SK-N-MC (cell line): ENCODE results near the gene B3GNT3.
A peak's percentile ranks its signal among the peaks of the same experiment; 100 is the strongest.
"Not testable (repeated sequence)": the region's sequence is repeated elsewhere in the genome, so short reads cannot be mapped to it uniquely, and the experiment has no call there.

Experiments used
- DNase-seq: peaks from one replicate; pipeline ENCODE4 v3.0.0-alpha.2; 2011; ENCODE audit warnings: low read depth, low spot score
- H3K27ac ChIP-seq: fragments of 200-600 bp; sonication (generic); 2 replicates; pipeline ENCODE4 v1.5.1; 2016; ENCODE audit warnings: mixed run types
- H3K36me3 ChIP-seq: fragments of 200-600 bp; sonication (generic); 2 replicates; pipeline ENCODE4 v1.6.1; 2017; ENCODE audit warnings: antibody characterized with exemption, low read length, mixed read lengths; ENCODE audit not compliant: insufficient read depth
- H3K4me3 ChIP-seq: fragments of 200-600 bp; sonication (generic); 2 replicates; pipeline ENCODE4 v1.5.1; 2016
- H3K9ac ChIP-seq: fragments of 200-600 bp; sonication (generic); 2 replicates; pipeline ENCODE4 v1.8.0; 2017; ENCODE audit warnings: mixed run types, mixed read lengths; ENCODE audit not compliant: insufficient read length
- H3K9me3 ChIP-seq: fragments of 200-600 bp; sonication (generic); 2 replicates; pipeline ENCODE4 v1.6.1; 2017; ENCODE audit warnings: low read depth, mild to moderate bottlenecking, antibody characterized with exemption, low read length, moderate library complexity, mixed read lengths
- EZH2 ChIP-seq: fragments of 200-600 bp; sonication (generic); IDR thresholded peaks from one replicate; pipeline ENCODE4 v1.6.1; 2017; ENCODE audit warnings: antibody characterized with exemption
- FOXP2 ChIP-seq: optimal IDR thresholded peaks from 2 replicates; pipeline ENCODE3; 2011; ENCODE audit warnings: mild to moderate bottlenecking, moderate library complexity; ENCODE audit not compliant: insufficient read depth; ENCODE audit errors: extremely low read length, control extremely low read depth
- POLR2AphosphoS5 ChIP-seq: IDR thresholded peaks from 2 replicates; pipeline ENCODE4 v1.6.1; 2012; ENCODE audit warnings: mild to moderate bottlenecking, low read depth, low read length, borderline replicate concordance

The B3GNT3 gene

GRCh38 chr19:17778251-17778967 lies 16.5 kb upstream of the B3GNT3 start:
- no peak overlapping the region for H3K9ac ChIP-seq
- no peaks in the 10 kb centered on the region for H3K9me3 ChIP-seq
- H3K36me3 ChIP-seq = no peaks in the 10 kb centered on the region
- no peak overlapping the region for H3K27ac ChIP-seq
- TF ChIP-seq POLR2AphosphoS5 = no peak
- TF ChIP-seq FOXP2 = no peak
- TF ChIP-seq EZH2 = no peak
- DNase-seq = no peak
- H3K4me3 ChIP-seq = no peak overlapping the region

- H3K27ac ChIP-seq = no peak overlapping the region
- H3K9ac ChIP-seq = no peak overlapping the region
- no peaks in the 10 kb centered on the region for H3K9me3 ChIP-seq
- H3K4me3 ChIP-seq = peak overlapping the region; percentile 15; the same call in 1 of the 2 replicates
- DNase-seq = no peak
- H3K36me3 ChIP-seq = no peaks in the 10 kb centered on the region
- no peak for TF ChIP-seq POLR2AphosphoS5
- TF ChIP-seq FOXP2 = no peak
- TF ChIP-seq EZH2 = no peak
Measured at GRCh38 chr19:17778968-17779929, 15.7 kb upstream of the B3GNT3 start.

- DNase-seq = no peak
- H3K9ac ChIP-seq = no peak overlapping the region
- H3K9me3 ChIP-seq = no peaks in the 10 kb centered on the region
- no peaks in the 10 kb centered on the region for H3K36me3 ChIP-seq
- TF ChIP-seq POLR2AphosphoS5 (no peak), FOXP2 (no peak), EZH2 (no peak)
- no peak overlapping the region for H3K4me3 ChIP-seq
- no peak overlapping the region for H3K27ac ChIP-seq
Measured at GRCh38 chr19:17780781-17781180, 14.2 kb upstream of the B3GNT3 start.

- not testable (repeated sequence) for H3K36me3 ChIP-seq, H3K9ac ChIP-seq, H3K27ac ChIP-seq, H3K4me3 ChIP-seq, H3K9me3 ChIP-seq, DNase-seq
Measured at GRCh38 chr19:17783721-17784120, 11.2 kb upstream of the B3GNT3 start.

- Histone ChIP-seq H3K9ac (no peak overlapping the region), H3K36me3 (no peaks in the 10 kb centered on the region), H3K27ac (no peak overlapping the region), H3K9me3 (no peaks in the 10 kb centered on the region), H3K4me3 (no peak overlapping the region)
- no peak for DNase-seq
- TF ChIP-seq FOXP2 (no peak), POLR2AphosphoS5 (no peak), EZH2 (no peak)
Measured at GRCh38 chr19:17784201-17785008, 10.5 kb upstream of the B3GNT3 start.

GRCh38 chr19:17787274-17787913 lies 7.5 kb upstream of the B3GNT3 start:
- no peak overlapping the region for H3K9ac ChIP-seq
- DNase-seq = no peak

GRCh38 chr19:17788632-17789031 lies 6.3 kb upstream of the B3GNT3 start:
- TF ChIP-seq POLR2AphosphoS5 (no peak), FOXP2 (no peak), EZH2 (no peak)
- Histone ChIP-seq H3K4me3 (no peak overlapping the region), H3K9ac (no peak overlapping the region), H3K27ac (no peak overlapping the region), H3K9me3 (no peaks in the 10 kb centered on the region), H3K36me3 (no peaks in the 10 kb centered on the region)
- no peak for DNase-seq

More at GRCh38 chr19:17787274-17787913, 7.5 kb upstream of the B3GNT3 start:
- Histone ChIP-seq H3K27ac (no peak overlapping the region), H3K4me3 (no peak overlapping the region), H3K9me3 (no peaks in the 10 kb centered on the region), H3K36me3 (no peaks in the 10 kb centered on the region)
- TF ChIP-seq POLR2AphosphoS5 (no peak), FOXP2 (no peak), EZH2 (no peak)
